Liver (tissue), 9 donors: Measurements from ENCODE around the gene IFNA8. TPM values are rescaled to one million over a fixed set of nuclear protein-coding genes. Genes with fewer than 3 reads are reported as not detected.

ENCODE experiments used
- DNase-seq: peaks from one replicate; pipeline ENCODE4 v3.0.0-alpha.2; 2017; ENCODE audit warnings: low spot score
- H3K27ac ChIP-seq, 2 donors: one replicate each; pipeline ENCODE4 v1.7.0; 2013; ENCODE audit warnings: inconsistent platforms in 2 of 2, low read length in 2 of 2, control low read depth in 1 of 2, low read depth in 1 of 2, mild to moderate bottlenecking in 1 of 2
- H3K27me3 ChIP-seq, 4 donors: one replicate each; pipeline versions ENCODE4 v1.6.1 to v1.7.0; 2013; ENCODE audit warnings: low read length in 3 of 4, inconsistent platforms in 1 of 4, mild to moderate bottlenecking in 1 of 4, moderate library complexity in 1 of 4; ENCODE audit not compliant: control insufficient read depth in 4 of 4, insufficient read depth in 4 of 4
- H3K36me3 ChIP-seq, 4 donors: one replicate each; pipeline versions ENCODE4 v1.6.1 to v1.7.0; 2013; ENCODE audit warnings: low read length in 3 of 4, mild to moderate bottlenecking in 3 of 4, low read depth in 1 of 4, moderate library complexity in 1 of 4; ENCODE audit not compliant: control insufficient read depth in 4 of 4, insufficient read depth in 3 of 4
- H3K4me1 ChIP-seq, 4 donors: one replicate each; pipeline versions ENCODE4 v1.6.1 to v1.7.0; 2013; ENCODE audit warnings: low read length in 3 of 4, mild to moderate bottlenecking in 3 of 4, moderate library complexity in 1 of 4; ENCODE audit not compliant: control insufficient read depth in 4 of 4, insufficient read depth in 4 of 4
- H3K4me3 ChIP-seq, 3 donors: one replicate each; pipeline versions ENCODE4 v1.6.1 to v1.7.0; 2013; ENCODE audit warnings: low read length in 3 of 3, control low read depth in 1 of 3, low read depth in 1 of 3, mild to moderate bottlenecking in 1 of 3
- H3K9ac ChIP-seq, 2 donors: one replicate each; pipeline ENCODE4 v1.7.0; 2013; ENCODE audit warnings: low read length in 2 of 2, mild to moderate bottlenecking in 2 of 2, moderate library complexity in 2 of 2, control low read depth in 1 of 2, low read depth in 1 of 2
- H3K9me3 ChIP-seq, 4 donors: one replicate each; pipeline versions ENCODE4 v1.6.1 to v1.7.0; 2013; ENCODE audit warnings: low read length in 3 of 4; ENCODE audit not compliant: control insufficient read depth in 4 of 4
- FOXA2 ChIP-seq: IDR thresholded peaks from 2 replicates; pipeline ENCODE4 v1.6.1; 2016; ENCODE audit warnings: antibody characterized with exemption
- GABPA ChIP-seq, 2 donors: IDR thresholded peaks in 1 of 2; conservative IDR thresholded peaks in 1 of 2; 2 replicates each; pipeline ENCODE4 v1.6.1; 2016; ENCODE audit warnings: antibody characterized with exemption in 2 of 2, mild to moderate bottlenecking in 1 of 2, moderate library complexity in 1 of 2
- HNF4A ChIP-seq, 2 donors: conservative IDR thresholded peaks; 2 replicates each; pipeline ENCODE4 v1.6.1; 2016; ENCODE audit warnings: antibody characterized with exemption in 2 of 2, mild to moderate bottlenecking in 2 of 2
- HNF4G ChIP-seq: IDR thresholded peaks from 2 replicates; pipeline ENCODE4 v1.6.1; 2016; ENCODE audit warnings: antibody characterized with exemption
- JUND ChIP-seq, 2 donors: IDR thresholded peaks; 2 replicates each; pipeline ENCODE4 v1.6.1; 2016; ENCODE audit warnings: antibody characterized with exemption in 2 of 2
- RAD21 ChIP-seq, 2 donors: IDR thresholded peaks; 2 replicates each; pipeline ENCODE4 v1.6.1; 2016; ENCODE audit warnings: antibody characterized with exemption in 2 of 2, mild to moderate bottlenecking in 2 of 2
- RXRA ChIP-seq, 2 donors: IDR thresholded peaks; 2 replicates each; pipeline ENCODE4 v1.6.1; 2017 to 2018; ENCODE audit warnings: antibody characterized with exemption in 2 of 2, mild to moderate bottlenecking in 1 of 2
- SP1 ChIP-seq: IDR thresholded peaks from 2 replicates; pipeline ENCODE4 v1.6.1; 2018; ENCODE audit warnings: antibody characterized with exemption, mild to moderate bottlenecking
- TAF1 ChIP-seq: conservative IDR thresholded peaks from 2 replicates; pipeline ENCODE4 v1.6.1; 2016; ENCODE audit warnings: antibody characterized with exemption, mild to moderate bottlenecking
- YY1 ChIP-seq: IDR thresholded peaks from 2 replicates; pipeline ENCODE4 v1.6.1; 2016; ENCODE audit warnings: antibody characterized with exemption, mild to moderate bottlenecking
- WGBS: extraction: QIAGEN DNeasy Blood & Tissue Kit; methylation state at CpG from one replicate; pipeline ENCODE4 v1.1.7; 2013; 5-methylcytosine and 5-hydroxymethylcytosine counted together
- polyA plus RNA-seq, 2 donors: library from polyadenylated mRNA; stranded (reverse) in 1 of 2; unstranded in 1 of 2; fragments of 200-250 nt in 1 of 2; fragments of >200 nt in 1 of 2; fragmentation: Nextera tagmentation in 1 of 2; extraction: Ambion mirVana in 1 of 2; gene quantifications; one replicate each; pipeline versions ENCODE4 v1.2.1 to v1.2.3, GENCODE V29; 2013 to 2015
- total RNA-seq, 2 donors: library from RNA; depleted of rRNA; stranded (reverse); fragments of >200 nt; gene quantifications; one replicate each; pipeline ENCODE4 v1.2.3, GENCODE V29; 2014
- TF ChIP-seq, protein P1 (sequence below): fragments of 150-350 bp; IDR thresholded peaks from 2 replicates; pipeline ENCODE4 v1.5.1; 2017; ENCODE audit warnings: improper control_type of control experiment, low read depth, low read length; ENCODE audit not compliant: missing input control
- TF ChIP-seq, protein P2 (sequence below): IDR thresholded peaks from 2 replicates; pipeline ENCODE4 v1.6.1; 2016; ENCODE audit warnings: antibody characterized with exemption, mild to moderate bottlenecking
- TF ChIP-seq, protein P3 (sequence below): IDR thresholded peaks from 2 replicates; pipeline ENCODE4 v1.6.1; 2016; ENCODE audit warnings: antibody characterized with exemption
- donor health status: healthy.
- donor health status: healthy.
- donor health status: healthy.
- donor health status: healthy.
- donor health status: healthy.

The IFNA8 gene
- total and polyA plus RNA-seq, 4 donors = not detected

DNA sequence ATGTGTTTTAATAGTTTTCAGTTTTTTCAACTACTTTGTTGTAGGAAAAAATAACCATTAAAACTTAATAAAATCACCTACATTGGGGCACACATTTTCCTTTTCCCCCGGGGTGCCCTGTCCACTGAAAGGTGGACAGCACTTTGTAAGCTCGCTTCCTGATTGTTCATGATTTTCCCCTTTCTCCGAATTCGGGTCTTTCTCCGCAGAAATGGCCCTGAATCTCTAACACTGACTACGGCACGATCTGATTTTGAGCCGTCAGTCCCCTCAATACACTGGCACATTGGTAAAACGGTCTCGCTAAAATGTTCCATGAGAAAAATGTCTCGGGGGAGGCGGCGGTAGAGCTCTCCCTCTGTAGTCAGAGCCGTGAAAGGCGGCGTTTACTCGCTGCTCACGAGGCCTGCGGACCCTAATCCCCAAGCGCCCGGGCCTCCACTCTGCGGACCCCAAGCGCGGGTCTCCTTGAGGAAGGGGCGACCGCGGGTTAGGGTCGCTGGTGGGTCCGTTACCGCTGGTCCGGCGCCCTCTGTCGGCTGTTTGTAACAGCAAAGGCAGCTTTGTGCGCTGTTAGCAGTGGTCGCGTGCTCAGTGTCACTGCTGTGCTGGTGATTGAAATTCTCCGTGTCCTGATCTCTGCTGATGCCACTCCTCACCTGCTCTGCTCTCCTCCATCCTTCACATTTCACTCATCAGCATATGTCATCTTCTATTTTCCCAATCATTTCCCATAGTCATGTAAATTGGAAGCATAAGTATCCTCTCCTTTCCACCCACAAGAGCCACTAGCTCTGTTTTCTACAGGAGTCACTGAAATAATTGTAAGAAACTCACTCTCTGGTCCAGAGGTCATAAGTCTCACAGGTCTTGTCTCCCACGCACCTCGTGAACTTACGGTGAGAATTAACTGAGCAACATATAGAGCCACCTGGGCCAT is 12.9 kb upstream of the IFNA8 start:
- TF ChIP-seq, protein P1, sequence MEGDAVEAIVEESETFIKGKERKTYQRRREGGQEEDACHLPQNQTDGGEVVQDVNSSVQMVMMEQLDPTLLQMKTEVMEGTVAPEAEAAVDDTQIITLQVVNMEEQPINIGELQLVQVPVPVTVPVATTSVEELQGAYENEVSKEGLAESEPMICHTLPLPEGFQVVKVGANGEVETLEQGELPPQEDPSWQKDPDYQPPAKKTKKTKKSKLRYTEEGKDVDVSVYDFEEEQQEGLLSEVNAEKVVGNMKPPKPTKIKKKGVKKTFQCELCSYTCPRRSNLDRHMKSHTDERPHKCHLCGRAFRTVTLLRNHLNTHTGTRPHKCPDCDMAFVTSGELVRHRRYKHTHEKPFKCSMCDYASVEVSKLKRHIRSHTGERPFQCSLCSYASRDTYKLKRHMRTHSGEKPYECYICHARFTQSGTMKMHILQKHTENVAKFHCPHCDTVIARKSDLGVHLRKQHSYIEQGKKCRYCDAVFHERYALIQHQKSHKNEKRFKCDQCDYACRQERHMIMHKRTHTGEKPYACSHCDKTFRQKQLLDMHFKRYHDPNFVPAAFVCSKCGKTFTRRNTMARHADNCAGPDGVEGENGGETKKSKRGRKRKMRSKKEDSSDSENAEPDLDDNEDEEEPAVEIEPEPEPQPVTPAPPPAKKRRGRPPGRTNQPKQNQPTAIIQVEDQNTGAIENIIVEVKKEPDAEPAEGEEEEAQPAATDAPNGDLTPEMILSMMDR = peak; percentile 62
- peak; percentile 62 to 72 for TF ChIP-seq RAD21 (IDR thresholded peaks at IDR 0.05)
- TF ChIP-seq, protein P2, sequence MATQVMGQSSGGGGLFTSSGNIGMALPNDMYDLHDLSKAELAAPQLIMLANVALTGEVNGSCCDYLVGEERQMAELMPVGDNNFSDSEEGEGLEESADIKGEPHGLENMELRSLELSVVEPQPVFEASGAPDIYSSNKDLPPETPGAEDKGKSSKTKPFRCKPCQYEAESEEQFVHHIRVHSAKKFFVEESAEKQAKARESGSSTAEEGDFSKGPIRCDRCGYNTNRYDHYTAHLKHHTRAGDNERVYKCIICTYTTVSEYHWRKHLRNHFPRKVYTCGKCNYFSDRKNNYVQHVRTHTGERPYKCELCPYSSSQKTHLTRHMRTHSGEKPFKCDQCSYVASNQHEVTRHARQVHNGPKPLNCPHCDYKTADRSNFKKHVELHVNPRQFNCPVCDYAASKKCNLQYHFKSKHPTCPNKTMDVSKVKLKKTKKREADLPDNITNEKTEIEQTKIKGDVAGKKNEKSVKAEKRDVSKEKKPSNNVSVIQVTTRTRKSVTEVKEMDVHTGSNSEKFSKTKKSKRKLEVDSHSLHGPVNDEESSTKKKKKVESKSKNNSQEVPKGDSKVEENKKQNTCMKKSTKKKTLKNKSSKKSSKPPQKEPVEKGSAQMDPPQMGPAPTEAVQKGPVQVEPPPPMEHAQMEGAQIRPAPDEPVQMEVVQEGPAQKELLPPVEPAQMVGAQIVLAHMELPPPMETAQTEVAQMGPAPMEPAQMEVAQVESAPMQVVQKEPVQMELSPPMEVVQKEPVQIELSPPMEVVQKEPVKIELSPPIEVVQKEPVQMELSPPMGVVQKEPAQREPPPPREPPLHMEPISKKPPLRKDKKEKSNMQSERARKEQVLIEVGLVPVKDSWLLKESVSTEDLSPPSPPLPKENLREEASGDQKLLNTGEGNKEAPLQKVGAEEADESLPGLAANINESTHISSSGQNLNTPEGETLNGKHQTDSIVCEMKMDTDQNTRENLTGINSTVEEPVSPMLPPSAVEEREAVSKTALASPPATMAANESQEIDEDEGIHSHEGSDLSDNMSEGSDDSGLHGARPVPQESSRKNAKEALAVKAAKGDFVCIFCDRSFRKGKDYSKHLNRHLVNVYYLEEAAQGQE = no peak
- no peaks in the 10 kb centered on the region for H3K36me3 ChIP-seq
- H3K4me1 ChIP-seq = peaks cover 0 to 9% (median 5%) of the 10 kb centered on the region in 4 donors
- H3K27me3 ChIP-seq = peaks cover 0 to 4% (median 1%) of the 10 kb centered on the region in 4 donors
- H3K9me3 ChIP-seq = no peaks in the 10 kb centered on the region
- no peak overlapping the region for H3K9ac ChIP-seq
- DNase-seq = peak; percentile 55
- WGBS = 6% methylated on average over 40 of the region's 40 CpGs
- H3K4me3 ChIP-seq = peak overlapping the region in 2 of 3 donors; percentile 49 to 54
- no peak overlapping the region for H3K27ac ChIP-seq

DNA sequence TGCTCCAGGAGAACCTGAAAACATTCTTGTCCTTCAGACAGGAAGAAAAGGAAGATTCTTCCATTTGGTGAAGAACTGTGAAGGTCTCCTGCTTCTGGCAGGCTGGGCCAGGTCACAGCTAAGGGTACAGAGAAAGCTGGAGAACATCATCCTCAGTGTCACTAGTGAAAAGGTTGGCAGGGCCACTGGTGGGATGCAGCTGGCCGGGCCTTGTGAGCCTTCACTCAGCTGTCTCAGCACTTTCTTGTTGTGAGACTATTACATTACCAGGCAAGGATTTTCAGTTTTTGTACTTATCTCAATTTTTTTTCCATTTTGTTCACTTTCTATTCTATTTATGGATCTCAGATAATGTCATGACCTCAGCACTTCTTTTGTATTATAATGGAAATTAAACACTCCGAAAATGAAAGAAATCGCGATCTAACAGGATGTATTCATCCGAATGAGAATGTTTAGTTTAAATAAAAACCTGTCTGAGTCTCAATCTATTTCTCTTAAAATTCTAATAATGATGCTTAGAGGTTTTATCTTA is 9.9 kb upstream of the IFNA8 start:
- DNase-seq = no peak
- Histone ChIP-seq H3K36me3 (no peaks in the 10 kb centered on the region), H3K4me1 (peaks cover 4 to 16% (median 7%) of the 10 kb centered on the region in 4 donors), H3K9me3 (no peaks in the 10 kb centered on the region), H3K4me3 (no peak overlapping the region), H3K27me3 (peaks cover 0 to 8% (median 4%) of the 10 kb centered on the region in 4 donors), H3K9ac (no peak overlapping the region), H3K27ac (no peak overlapping the region)
- TF ChIP-seq FOXA2 (no peak), JUND (IDR thresholded peaks at IDR 0.05) (no peak), YY1 (no peak), TAF1 (no peak), RXRA (IDR thresholded peaks at IDR 0.05) (no peak), HNF4A (conservative IDR thresholded peaks at IDR 0.05) (no peak), HNF4G (no peak), GABPA (IDR thresholded peaks at IDR 0.05 in 1 of 2, conservative IDR thresholded peaks at IDR 0.05 in 1 of 2) (no peak), SP1 (no peak)
- TF ChIP-seq, protein P3, sequence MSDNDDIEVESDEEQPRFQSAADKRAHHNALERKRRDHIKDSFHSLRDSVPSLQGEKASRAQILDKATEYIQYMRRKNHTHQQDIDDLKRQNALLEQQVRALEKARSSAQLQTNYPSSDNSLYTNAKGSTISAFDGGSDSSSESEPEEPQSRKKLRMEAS = no peak
- TF ChIP-seq, protein P1 = no peak
- WGBS = 81% methylated on average over 5 of the region's 5 CpGs
